ENCODE results near the gene CTDP1.

CTDP1 gene

DNA sequence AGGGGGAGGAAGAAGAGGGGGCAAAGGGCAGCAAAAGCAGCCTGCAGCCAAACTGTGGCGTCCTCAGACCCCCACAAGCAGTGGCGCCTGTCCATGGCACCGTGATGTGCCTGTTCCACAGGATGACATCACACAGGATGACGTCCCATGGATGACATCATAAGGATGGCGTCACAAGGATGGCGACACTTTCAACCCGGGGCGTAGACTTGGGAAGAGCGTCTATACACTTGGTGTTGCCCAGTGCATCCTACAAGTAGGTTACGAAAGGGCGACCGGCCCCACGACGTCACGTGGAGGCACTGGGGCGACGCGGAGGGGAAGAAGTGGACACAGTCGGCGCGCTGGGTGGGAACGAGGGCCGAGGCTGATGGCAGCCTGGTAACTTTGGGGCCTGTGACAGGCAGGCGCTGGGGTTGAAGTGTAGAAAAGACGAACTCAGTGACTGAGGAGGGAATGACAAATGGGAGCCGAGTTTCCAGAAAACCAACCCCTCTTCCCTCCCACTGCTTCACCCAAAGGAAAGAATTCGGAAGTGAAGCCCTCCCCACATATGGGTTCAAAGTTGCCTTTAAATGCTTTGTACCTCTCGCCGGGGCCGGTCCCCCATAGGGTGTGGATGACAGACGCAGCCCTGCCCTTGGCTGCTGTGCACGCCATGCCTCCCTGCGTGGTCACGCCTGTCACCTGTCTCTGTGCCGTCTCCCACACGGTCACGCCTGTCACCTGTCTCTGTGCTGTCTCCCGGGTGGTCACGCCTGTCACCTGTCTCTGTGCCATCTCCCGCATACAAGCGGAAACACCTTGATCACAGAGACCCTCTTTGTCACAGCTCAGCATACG lies 104.7 kb downstream of the CTDP1 start:
- no peak for DNase-seq (ENCODE audit: low read depth in 2 of 2)

GRCh38 chr18:79784965-79785770 lies 105.6 kb downstream of the CTDP1 start:
- no peak for DNase-seq (ENCODE audit: low read depth in 2 of 2)

GRCh38 chr18:79785831-79786230 lies 106.2 kb downstream of the CTDP1 start:
- DNase-seq (ENCODE audit: low read depth in 2 of 2): no peak

GRCh38 chr18:79786304-79786703 lies 106.7 kb downstream of the CTDP1 start:
- no peak for DNase-seq (ENCODE audit: low read depth in 2 of 2)

DNA sequence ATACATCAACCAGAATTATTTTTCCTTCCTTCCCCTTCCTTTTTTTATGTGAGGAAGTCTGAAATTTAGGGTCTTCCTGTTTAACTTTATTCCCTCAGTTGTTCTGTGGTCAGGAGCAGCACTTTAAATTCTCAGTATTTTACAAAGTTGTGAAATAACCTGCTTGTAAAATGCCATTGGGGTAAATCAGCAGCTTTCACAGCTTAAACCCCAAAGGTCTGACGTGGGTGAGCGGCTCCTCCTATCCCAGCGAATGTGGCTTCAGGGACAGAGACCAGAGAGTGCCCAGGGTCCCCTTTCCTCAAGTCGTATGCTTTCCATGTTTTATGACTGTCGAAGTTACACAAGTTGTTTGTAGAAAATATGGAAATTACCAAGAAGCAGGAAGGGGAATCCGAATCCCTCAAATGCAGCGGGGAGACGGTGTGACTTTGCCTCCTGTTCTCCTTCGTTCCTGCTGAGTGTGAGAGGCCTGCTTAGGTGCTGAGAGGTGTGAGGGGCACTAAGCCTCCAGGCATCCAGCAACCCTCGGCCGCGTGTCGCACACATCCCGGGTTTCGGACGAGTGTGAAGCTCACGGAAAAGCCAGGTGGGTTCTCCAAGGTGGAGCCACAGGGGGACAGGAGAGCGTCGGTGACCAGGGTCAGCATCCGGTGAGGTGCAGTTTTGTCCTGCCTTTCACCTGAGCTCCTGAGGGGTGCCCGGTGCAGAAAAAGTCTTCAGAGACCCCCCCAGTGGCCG lies 107.4 kb downstream of the CTDP1 start:
- DNase-seq (ENCODE audit: low read depth in 2 of 2): no peak

GRCh38 chr18:79787527-79787864 lies 107.9 kb downstream of the CTDP1 start:
- DNase-seq (ENCODE audit: low read depth in 2 of 2): no peak

DNA sequence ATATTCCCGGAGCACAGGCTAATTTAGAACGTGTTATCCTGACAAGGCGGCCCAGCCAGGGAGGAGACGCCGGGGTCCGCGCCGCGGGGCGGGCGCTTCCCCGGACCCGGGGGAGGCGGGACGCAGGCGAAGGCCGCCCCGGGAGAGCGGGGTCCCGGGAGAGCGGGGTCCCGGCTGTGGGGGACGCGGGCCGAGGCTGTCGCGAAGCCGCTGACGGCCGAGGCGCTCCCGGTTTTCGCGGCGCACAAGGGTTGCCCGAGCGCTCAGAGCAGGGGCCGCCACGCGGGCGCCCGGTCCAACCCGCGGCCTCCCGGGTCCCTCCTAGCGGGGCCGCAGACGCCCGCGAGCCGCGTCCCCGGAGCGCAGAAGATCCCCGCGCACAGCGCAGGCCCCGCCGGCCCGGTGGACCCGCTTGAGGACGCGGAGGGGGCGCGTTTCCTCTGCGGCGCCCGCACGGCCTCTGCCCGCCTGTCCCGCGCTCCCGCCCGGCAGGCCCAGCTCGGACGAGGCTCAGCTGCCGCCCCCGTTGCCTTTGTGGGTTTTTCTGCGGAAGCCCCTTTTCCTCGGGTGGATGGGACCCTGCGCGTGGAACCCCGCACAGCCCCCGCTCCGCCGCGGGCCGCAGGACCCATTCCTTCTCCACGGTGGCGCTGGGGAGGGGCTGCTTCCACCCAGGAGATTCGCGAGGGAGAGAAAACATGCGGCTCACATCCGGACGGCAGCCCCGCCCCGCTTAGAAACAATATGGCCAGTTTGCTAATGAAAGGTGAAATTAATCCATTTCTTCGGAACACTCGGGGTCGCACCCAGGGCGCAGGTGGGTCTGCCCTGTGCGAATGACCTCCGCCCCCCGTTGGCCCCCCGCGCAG lies 108.5 kb downstream of the CTDP1 start:
- no peak for DNase-seq (ENCODE audit: low read depth in 2 of 2)

- no peak for DNase-seq (ENCODE audit: low read depth in 2 of 2)
These were observed 109.1 kb downstream of the CTDP1 start for GRCh38 chr18:79788734-79789085.

DNA sequence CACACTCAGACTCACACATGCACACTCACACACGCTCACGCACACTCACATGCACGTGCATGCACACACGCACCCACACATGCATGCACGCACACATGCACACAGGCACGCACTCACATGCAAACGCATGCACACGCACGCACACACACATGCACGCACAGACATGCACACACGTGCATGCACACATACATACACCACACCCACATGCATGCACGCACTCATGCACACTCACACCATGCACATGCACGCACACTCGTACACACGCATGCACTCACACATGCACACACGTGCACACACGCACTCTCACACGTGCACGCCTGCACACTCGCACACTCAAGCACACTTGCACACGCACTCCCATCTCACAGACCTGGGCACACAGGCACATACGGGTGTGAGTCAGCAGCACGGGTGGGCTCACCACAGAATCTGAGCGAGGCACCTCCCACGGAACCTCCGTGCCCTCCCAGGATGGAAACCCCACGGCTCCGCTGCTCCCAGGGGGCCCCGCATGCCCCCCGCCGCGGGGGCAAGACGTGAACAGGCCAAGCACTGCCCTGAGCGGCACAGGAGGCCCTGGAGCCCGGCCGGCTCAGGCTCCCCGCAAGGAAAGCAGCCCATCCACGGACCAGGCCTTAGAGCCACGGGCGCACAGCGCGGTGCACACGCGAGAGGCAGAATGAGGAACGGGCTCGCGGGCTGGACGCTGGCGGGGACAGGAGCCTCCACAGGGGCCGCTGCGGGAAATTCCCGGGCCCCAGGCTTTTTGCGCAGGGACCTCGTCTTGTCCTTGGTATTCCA lies 109.7 kb downstream of the CTDP1 start:
- no peak for DNase-seq (ENCODE audit: low read depth in 2 of 2)

- DNase-seq (ENCODE audit: low read depth in 2 of 2): no peak
These were observed 110.6 kb downstream of the CTDP1 start for GRCh38 chr18:79789901-79790890.

- no peak for DNase-seq (ENCODE audit: low read depth in 2 of 2)
These were observed 111.7 kb downstream of the CTDP1 start for GRCh38 chr18:79790996-79791972.

- no peak for DNase-seq (ENCODE audit: low read depth in 2 of 2)
These were observed 112.7 kb downstream of the CTDP1 start for GRCh38 chr18:79792096-79792987.

GRCh38 chr18:79792988-79793355 lies 113.4 kb downstream of the CTDP1 start:
- DNase-seq (ENCODE audit: low read depth in 2 of 2): no peak

DNA sequence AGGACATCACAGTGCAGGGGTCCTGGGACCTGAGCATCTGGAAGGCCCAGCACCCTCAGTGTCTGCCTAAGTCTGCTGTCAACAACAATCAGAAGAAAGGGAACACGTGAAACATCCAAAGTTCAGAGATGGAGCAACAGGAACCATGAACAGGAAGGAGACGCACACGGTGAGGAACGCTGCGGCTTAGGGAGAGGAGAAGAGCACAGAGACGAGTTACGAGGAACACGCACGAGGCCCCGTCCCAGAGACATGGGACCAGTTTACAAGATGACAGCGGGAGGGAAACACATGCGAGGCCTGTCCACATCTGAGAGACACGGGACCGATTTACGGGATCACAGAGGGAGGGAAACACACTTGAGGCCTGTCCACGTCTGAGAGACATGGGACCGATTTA lies 115.2 kb downstream of the CTDP1 start:
- no peak for DNase-seq (ENCODE audit: low read depth in 2 of 2)

DNA sequence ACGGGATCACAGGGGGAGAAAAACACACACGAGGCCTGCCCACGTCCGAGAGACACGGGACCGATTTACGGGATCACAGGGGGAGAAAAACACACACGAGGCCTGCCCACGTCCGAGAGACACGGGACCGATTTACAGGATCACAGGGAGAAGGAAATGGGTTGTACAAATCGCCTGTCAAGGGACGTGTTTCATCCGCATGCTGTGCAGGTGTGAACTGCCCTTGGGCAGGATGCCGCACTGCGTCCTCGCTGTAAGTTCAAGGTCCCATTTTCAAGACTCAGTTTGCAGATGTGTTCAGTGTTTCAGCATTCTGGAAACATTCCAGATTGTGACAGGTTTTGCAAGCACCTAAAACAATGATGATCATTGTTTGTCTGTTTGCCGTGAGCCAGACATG lies 115.8 kb downstream of the CTDP1 start:
- no peak for DNase-seq (ENCODE audit: low read depth in 2 of 2)

- no peak for DNase-seq (ENCODE audit: low read depth in 2 of 2)
These were observed 116.4 kb downstream of the CTDP1 start for GRCh38 chr18:79796016-79796415.

All from stimulated activated CD4-positive, alpha-beta T cell treated with anti-CD3 and anti-CD28 coated beads, Interleukin-12 subunit alpha, Interleukin-12 subunit beta, amount 100 ng/mL, for 24 hours (primary cell).